HUES64 (cell line): ENCODE results near the gene RAC2.

Experiments used
- H3K27ac ChIP-seq: 2 replicates; pipeline ENCODE4 v1.7.0; 2013; ENCODE audit warnings: low read depth, low read length, inconsistent platforms
- H3K27me3 ChIP-seq: 2 replicates; pipeline ENCODE4 v1.6.1; 2013; ENCODE audit warnings: mild to moderate bottlenecking, low read length; ENCODE audit not compliant: insufficient read depth
- H3K36me3 ChIP-seq: 2 replicates; pipeline ENCODE4 v1.6.1; 2013; ENCODE audit warnings: mild to moderate bottlenecking, low read length; ENCODE audit not compliant: insufficient read depth
- H3K4me1 ChIP-seq: 2 replicates; pipeline ENCODE4 v1.6.1; 2013; ENCODE audit warnings: mild to moderate bottlenecking, low read length, moderate library complexity; ENCODE audit not compliant: insufficient read depth
- H3K4me3 ChIP-seq: 2 replicates; pipeline ENCODE4 v1.5.1; 2013; ENCODE audit warnings: mild to moderate bottlenecking, low read length, moderate library complexity
- H3K9ac ChIP-seq: 2 replicates; pipeline ENCODE4 v1.6.1; 2013; ENCODE audit warnings: mild to moderate bottlenecking, low read depth, low read length
- H3K9me3 ChIP-seq: 2 replicates; pipeline ENCODE4 v1.6.1; 2013; ENCODE audit warnings: low read depth, low read length; ENCODE audit not compliant: insufficient read depth
- WGBS: fragments of 150-250, 120-280 bp; methylation state at CpG from one replicate; pipeline ENCODE4 v1.1.7; 2013; ENCODE audit warnings: missing lambda C conversion rate; 5-methylcytosine and 5-hydroxymethylcytosine counted together

RAC2 gene

DNA sequence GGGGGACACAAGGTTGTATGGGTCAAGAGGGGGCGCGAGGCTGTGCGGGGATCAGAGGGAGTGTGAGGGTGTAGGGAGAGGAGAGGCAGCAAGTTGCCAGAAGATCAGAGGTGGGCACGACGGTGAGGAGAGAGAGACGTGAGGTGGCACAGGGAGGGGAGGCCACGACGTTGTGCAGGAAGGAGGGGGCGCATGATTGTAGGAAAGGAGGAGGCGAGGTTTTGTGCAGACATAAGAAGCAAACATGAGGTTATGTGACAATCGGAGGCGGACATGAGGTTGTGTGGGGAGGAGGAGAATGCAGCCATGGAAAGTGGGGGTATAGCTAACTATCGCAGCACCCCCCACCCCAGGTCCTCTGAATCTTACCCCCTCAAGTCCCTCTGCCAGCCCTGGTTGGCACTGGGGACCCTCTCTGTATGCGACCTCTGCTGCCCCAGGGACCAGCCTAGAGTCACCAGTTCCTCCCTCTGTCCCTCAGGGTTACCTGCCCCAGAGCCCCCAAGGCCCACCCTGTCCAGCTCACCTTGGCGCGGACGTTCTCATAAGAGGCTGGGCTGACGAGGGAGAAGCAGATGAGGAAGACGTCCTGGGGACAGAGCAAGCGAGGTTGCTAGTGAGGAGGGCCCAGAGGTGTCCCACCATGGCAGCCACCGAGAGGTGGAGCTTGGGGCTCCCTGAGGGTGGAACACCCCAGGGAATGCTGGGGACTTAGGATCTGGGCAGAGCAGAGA, 12.5 kb downstream of the RAC2 start:
- Histone ChIP-seq H3K4me3 (no peak overlapping the region), H3K9me3 (no peaks in the 10 kb centered on the region), H3K36me3 (no peaks in the 10 kb centered on the region), H3K27ac (no peak overlapping the region), H3K9ac (no peak overlapping the region), H3K4me1 (no peaks in the 10 kb centered on the region), H3K27me3 (no peaks in the 10 kb centered on the region)
- WGBS, result 88% methylated on average over 21 of the region's 21 CpGs

GRCh38 chr22:37230673-37231405, 13.2 kb downstream of the RAC2 start:
- WGBS, result 87% methylated on average over 14 of the region's 14 CpGs
- Histone ChIP-seq H3K27ac (no peak overlapping the region), H3K27me3 (no peaks in the 10 kb centered on the region), H3K9ac (no peak overlapping the region), H3K4me3 (no peak overlapping the region), H3K9me3 (no peaks in the 10 kb centered on the region), H3K4me1 (no peaks in the 10 kb centered on the region), H3K36me3 (no peaks in the 10 kb centered on the region)

DNA sequence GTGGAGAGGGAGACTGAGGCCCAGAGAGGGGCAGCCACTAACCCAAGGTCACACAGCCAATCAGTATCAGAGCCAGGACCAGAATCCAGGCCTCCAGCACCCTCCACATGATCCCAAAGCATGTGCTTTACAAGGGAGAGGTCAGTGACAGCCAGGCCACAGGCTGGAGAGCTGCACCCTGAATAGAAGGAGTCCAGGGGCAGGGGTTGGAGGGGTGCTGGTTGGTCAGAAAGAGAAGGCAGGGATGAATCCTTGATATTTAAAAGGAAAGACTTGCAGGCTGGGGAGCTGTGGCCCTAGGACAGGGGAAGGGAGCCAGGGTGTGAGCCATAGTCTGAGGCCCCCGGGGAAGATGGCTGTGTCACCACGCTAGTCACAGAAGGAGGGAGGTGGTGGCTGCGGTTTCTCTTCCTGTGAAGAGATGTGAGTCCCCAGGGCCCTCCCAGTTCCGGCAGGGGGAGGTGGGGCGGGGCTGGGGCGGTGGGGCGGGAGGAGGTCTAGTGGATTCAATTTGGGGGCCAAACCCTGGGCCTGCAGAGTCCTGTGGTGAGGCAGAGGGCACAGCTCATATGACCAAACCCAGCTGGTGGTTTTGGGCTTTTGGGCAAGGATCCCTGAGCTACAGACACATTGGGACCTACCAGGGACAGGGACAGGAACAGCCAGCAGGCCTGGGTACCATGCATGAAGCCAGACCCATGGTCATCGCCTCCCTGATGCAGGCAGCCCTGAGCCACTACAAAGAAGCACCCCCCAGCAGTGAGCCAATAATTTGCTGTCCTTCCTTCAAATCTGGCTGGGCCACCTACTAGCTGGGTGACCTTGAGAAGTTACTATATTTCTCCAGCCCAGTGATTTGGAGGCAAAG, 14.0 kb downstream of the RAC2 start:
- Histone ChIP-seq H3K27ac (no peak overlapping the region), H3K4me3 (no peak overlapping the region), H3K27me3 (no peaks in the 10 kb centered on the region), H3K36me3 (no peaks in the 10 kb centered on the region), H3K4me1 (no peaks in the 10 kb centered on the region), H3K9me3 (no peaks in the 10 kb centered on the region), H3K9ac (no peak overlapping the region)
- 72% methylated on average over 5 of the region's 8 CpGs for WGBS

DNA sequence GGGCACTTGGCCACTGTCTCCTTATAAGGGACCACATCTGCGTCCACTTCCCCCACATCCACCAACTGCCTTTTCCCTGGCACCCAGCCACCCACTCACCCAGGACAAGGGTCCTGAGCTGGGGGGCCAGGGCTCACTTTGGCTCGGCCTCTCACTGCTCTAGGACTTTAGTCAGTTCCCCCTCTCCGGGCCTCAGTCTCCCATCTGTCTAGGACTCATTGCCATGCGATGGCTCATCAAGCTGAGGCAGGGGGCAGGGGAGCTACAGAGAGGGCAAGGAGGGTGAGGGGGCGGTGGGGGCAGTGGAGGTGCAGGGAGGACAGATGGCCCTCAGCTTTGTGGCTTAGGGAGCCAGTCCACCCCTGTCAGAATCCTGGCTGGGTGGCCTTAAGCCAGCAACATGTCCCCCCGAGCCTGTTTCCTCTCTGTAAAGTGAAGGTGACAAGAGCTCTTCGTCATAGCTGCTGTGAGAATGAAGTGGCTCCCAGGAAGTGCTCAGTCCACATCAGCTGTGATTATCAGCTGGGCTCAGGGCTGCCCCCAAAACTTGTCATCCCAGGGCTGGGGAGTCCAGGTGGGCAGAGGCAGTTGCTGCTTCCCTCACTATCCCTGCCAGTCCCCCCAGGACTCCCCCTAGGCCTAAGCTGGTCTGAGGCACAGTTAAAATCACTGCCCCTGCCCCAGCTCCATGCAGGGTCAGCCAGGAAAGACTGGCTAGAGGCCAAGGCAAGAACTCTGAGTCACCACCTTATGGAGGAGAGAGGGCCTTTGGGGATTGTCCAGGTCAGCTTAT, 14.9 kb downstream of the RAC2 start:
- Histone ChIP-seq H3K4me3 (no peak overlapping the region), H3K27me3 (no peaks in the 10 kb centered on the region), H3K4me1 (no peaks in the 10 kb centered on the region), H3K36me3 (no peaks in the 10 kb centered on the region), H3K9me3 (no peaks in the 10 kb centered on the region), H3K9ac (no peak overlapping the region), H3K27ac (no peak overlapping the region)
- 85% methylated on average over 7 of the region's 7 CpGs for WGBS

- Histone ChIP-seq H3K27ac (no peak overlapping the region), H3K36me3 (no peaks in the 10 kb centered on the region), H3K27me3 (no peaks in the 10 kb centered on the region), H3K4me1 (no peaks in the 10 kb centered on the region), H3K9me3 (no peaks in the 10 kb centered on the region), H3K4me3 (no peak overlapping the region), H3K9ac (no peak overlapping the region)
- 86% methylated on average over 20 of the region's 20 CpGs for WGBS
Measured at GRCh38 chr22:37228106-37229011, 15.7 kb downstream of the RAC2 start.

DNA sequence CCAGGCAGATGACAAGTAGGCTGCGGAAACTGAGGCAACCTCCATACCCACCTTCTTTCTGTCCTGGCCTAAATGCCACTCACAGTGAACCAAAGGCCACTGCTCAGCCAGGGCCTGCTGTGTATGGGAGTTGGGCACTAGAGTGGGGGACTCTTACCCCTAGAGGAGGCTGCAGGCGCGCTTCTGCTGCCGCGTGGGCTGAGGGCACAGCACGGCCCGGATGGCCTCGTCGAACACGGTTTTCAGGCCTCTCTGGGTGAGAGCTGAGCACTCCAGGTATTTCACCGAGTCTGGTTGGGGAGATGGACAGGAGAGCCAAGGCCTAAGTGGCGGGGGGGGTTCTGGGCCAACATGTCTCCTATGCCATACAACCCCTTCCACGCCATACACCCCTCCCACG, 17.6 kb downstream of the RAC2 start:
- H3K27me3 ChIP-seq, result no peaks in the 10 kb centered on the region
- no peak overlapping the region for H3K4me3 ChIP-seq
- H3K9ac ChIP-seq, result no peak overlapping the region
- no peak overlapping the region for H3K27ac ChIP-seq
- no peaks in the 10 kb centered on the region for H3K4me1 ChIP-seq
- WGBS, result 97% methylated on average over 14 of the region's 14 CpGs
- no peaks in the 10 kb centered on the region for H3K9me3 ChIP-seq
- no peaks in the 10 kb centered on the region for H3K36me3 ChIP-seq

GRCh38 chr22:37226087-37226486, 18.0 kb downstream of the RAC2 start:
- H3K9me3 ChIP-seq, result no peaks in the 10 kb centered on the region
- H3K4me3 ChIP-seq, result no peak overlapping the region
- no peaks in the 10 kb centered on the region for H3K27me3 ChIP-seq
- H3K4me1 ChIP-seq, result no peaks in the 10 kb centered on the region
- WGBS, result 95% methylated on average over 4 of the region's 4 CpGs
- H3K9ac ChIP-seq, result no peak overlapping the region
- H3K27ac ChIP-seq, result no peak overlapping the region
- no peaks in the 10 kb centered on the region for H3K36me3 ChIP-seq

- no peaks in the 10 kb centered on the region for H3K9me3 ChIP-seq
- no peak overlapping the region for H3K4me3 ChIP-seq
- no peaks in the 10 kb centered on the region for H3K36me3 ChIP-seq
- H3K27me3 ChIP-seq, result no peaks in the 10 kb centered on the region
- H3K27ac ChIP-seq, result no peak overlapping the region
- WGBS, result 84% methylated on average over 8 of the region's 8 CpGs
- no peak overlapping the region for H3K9ac ChIP-seq
- H3K4me1 ChIP-seq, result no peaks in the 10 kb centered on the region
Measured at GRCh38 chr22:37225481-37225880, 18.6 kb downstream of the RAC2 start.

DNA sequence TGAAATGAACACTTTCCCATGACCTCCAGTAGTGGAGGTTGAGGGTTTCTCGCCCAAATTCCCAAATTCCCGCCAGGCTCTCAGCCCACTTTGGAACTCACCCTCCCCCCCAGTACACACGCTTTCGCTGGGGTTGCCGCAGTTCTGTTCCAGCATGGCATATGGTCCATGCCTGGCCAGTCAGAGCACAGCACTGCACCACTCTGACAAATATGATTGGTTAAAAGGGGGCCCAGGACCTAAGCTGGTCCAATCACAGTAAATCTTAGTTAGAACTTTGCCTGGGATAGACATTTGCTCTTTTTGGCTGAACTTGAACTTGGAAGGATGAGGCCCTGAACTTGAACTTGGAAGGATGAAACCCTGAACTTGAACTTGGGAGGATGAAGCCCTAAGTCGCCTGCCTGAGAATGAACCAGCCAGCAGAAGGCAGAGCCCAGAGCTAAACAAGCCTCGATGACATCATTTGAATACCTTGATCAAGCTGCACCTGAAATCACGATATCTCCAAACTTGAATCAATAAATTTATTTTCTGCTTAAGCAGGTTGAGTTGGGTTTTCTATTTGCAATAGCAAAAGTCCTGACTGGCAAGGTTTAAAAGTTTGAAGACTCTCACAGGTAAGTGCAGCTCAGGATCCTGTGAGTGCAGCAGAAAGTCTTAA, 19.2 kb downstream of the RAC2 start:
- Histone ChIP-seq H3K36me3 (no peaks in the 10 kb centered on the region), H3K9ac (no peak overlapping the region), H3K4me1 (no peaks in the 10 kb centered on the region), H3K27ac (no peak overlapping the region), H3K27me3 (no peaks in the 10 kb centered on the region), H3K4me3 (no peak overlapping the region), H3K9me3 (no peaks in the 10 kb centered on the region)
- WGBS, result 70% methylated on average over 8 of the region's 8 CpGs
